NT2/D1 (cell line): Measurements from ENCODE around the gene OR52B2.

Experiments used
- SUZ12 ChIP-seq: IDR thresholded peaks from 2 replicates; pipeline ENCODE4 v1.6.1; 2011; ENCODE audit not compliant: insufficient read length, insufficient read depth; ENCODE audit errors: extremely low read depth
- ZNF274 ChIP-seq: IDR thresholded peaks from 2 replicates; pipeline ENCODE4 v1.6.1; 2011; ENCODE audit warnings: mild to moderate bottlenecking, low read depth, low read length

- no peak for TF ChIP-seq ZNF274
- TF ChIP-seq SUZ12: no peak
Observed at GRCh38 chr11:6194065-6194581, 24.0 kb upstream of the OR52B2 start.
